H1 (cell line): Measurements from ENCODE around the gene RNF144A. TPM values are rescaled to one million over a fixed set of nuclear protein-coding genes. Genes with fewer than 3 reads are reported as not detected.

Source experiments
- CTCF ChIA-PET: fragments of 300-600 bp; sonication (Branson Sonifier 250); formaldehyde crosslinking; loops from one replicate; lab custom pipeline; 2021; ENCODE audit not compliant: partially characterized antibody; lab: Charles Lee
- POLR2A ChIA-PET: fragments of 300-600 bp; sonication (Branson Sonifier 250); formaldehyde crosslinking; loops from one replicate; lab custom pipeline; 2021; ENCODE audit warnings: inconsistent platforms; ENCODE audit not compliant: partially characterized antibody; lab: Charles Lee
- DNase-seq, 2 experiments: peaks; one replicate each; pipeline versions ENCODE4 v3.0.0 to v3.0.0-alpha.2; 2010 to 2022; ENCODE audit warnings: low spot score in 2 of 2, low read depth in 1 of 2, mixed read lengths in 1 of 2
- FAIRE-seq: peaks from 2 replicates; lab custom pipeline; 2011; peaks lifted over from hg19 to GRCh38; lab: Jason Lieb, UNC
- H2AFZ ChIP-seq: 2 replicates; pipeline ENCODE4 v1.8.1; 2012; ENCODE audit warnings: low read length, inconsistent platforms
- H2AK5ac ChIP-seq: 2 replicates; pipeline ENCODE4 v1.6.1; 2013; ENCODE audit warnings: low read depth, low read length
- H2BK120ac ChIP-seq: replicated peaks from 2 replicates; pipeline ENCODE3; 2013; ENCODE audit warnings: low read depth, low read length, inconsistent platforms
- H2BK12ac ChIP-seq: 2 replicates; pipeline ENCODE4 v1.6.1; 2013; ENCODE audit warnings: low read depth, low read length
- H2BK15ac ChIP-seq: 2 replicates; pipeline ENCODE4 v1.6.1; 2013; ENCODE audit warnings: low read length
- H2BK20ac ChIP-seq: 2 replicates; pipeline ENCODE4 v1.6.1; 2013; ENCODE audit warnings: low read length
- H2BK5ac ChIP-seq: 2 replicates; pipeline ENCODE4 v1.6.1; 2013; ENCODE audit warnings: low read depth, low read length
- H3K14ac ChIP-seq: 2 replicates; pipeline ENCODE4 v1.6.1; 2013; ENCODE audit warnings: inconsistent platforms; ENCODE audit not compliant: insufficient read length
- H3K18ac ChIP-seq: 2 replicates; pipeline ENCODE4 v1.6.1; 2013; ENCODE audit warnings: low read length; ENCODE audit errors: extremely low read depth
- H3K23ac ChIP-seq: 2 replicates; pipeline ENCODE4 v1.6.1; 2013; ENCODE audit warnings: inconsistent platforms; ENCODE audit not compliant: insufficient read length
- H3K23me2 ChIP-seq: 2 replicates; pipeline ENCODE4 v1.6.1; 2013; ENCODE audit warnings: low read depth, low read length
- H3K27ac ChIP-seq: 2 replicates; pipeline ENCODE4 v1.6.1; 2011; ENCODE audit warnings: low read depth, low read length, inconsistent platforms
- H3K27me3 ChIP-seq, 4 experiments: replicated peaks in 1 of 4; 1 replicate in 1 of 4; 2 replicates in 3 of 4; pipeline versions ENCODE4 v1.6.1 to v1.8.1; 2011 to 2013; ENCODE audit warnings: low read length in 3 of 4, mild to moderate bottlenecking in 3 of 4, inconsistent platforms in 2 of 4, mixed read lengths in 2 of 4, moderate library complexity in 1 of 4; ENCODE audit not compliant: control insufficient read depth in 3 of 4, insufficient read depth in 3 of 4; ENCODE audit errors: extremely low read depth in 1 of 4
- H3K36me3 ChIP-seq, 4 experiments: 2 replicates each; pipeline versions ENCODE4 v1.6.1 to v1.8.1; 2011 to 2013; ENCODE audit warnings: mild to moderate bottlenecking in 4 of 4, low read length in 3 of 4, moderate library complexity in 2 of 4, control low read depth in 1 of 4, inconsistent platforms in 1 of 4; ENCODE audit not compliant: insufficient read depth in 4 of 4, control insufficient read depth in 2 of 4
- H3K4ac ChIP-seq: replicated peaks from 2 replicates; pipeline ENCODE3; 2013; ENCODE audit warnings: low read length, low read depth, mixed read lengths, inconsistent platforms; ENCODE audit not compliant: insufficient read length
- H3K4me1 ChIP-seq, 4 experiments: replicated peaks in 1 of 4; 1 replicate in 1 of 4; 2 replicates in 3 of 4; pipeline versions ENCODE4 v1.6.1 to v1.8.1; 2011 to 2013; ENCODE audit warnings: low read length in 3 of 4, inconsistent platforms in 2 of 4, mixed read lengths in 1 of 4; ENCODE audit not compliant: insufficient read depth in 4 of 4, control insufficient read depth in 3 of 4
- H3K4me2 ChIP-seq, 2 experiments: 2 replicates each; pipeline versions ENCODE4 v1.6.1 to v1.8.1; 2011 to 2013; ENCODE audit warnings: low read depth in 2 of 2, low read length in 2 of 2, control low read depth in 1 of 2, inconsistent platforms in 1 of 2, mild to moderate bottlenecking in 1 of 2; ENCODE audit not compliant: insufficient read depth in 1 of 2
- H3K4me3 ChIP-seq, 4 experiments: fragments of 200-600, 300-600 bp in 1 of 4; sonication (generic), shearing (Covaris generic), sonication (Bioruptor Twin) in 1 of 4; 2 replicates each; pipeline versions ENCODE4 v1.5.1 to v1.8.1; 2011 to 2016; ENCODE audit warnings: low read length in 4 of 4, low read depth in 3 of 4, control low read depth in 2 of 4, inconsistent platforms in 2 of 4, mild to moderate bottlenecking in 2 of 4, mixed read lengths in 1 of 4, moderate library complexity in 1 of 4; ENCODE audit not compliant: insufficient read depth in 2 of 4; ENCODE audit errors: extremely low read depth in 1 of 4
- H3K56ac ChIP-seq: replicated peaks from 2 replicates; pipeline ENCODE3; 2013; ENCODE audit warnings: low read depth, mild to moderate bottlenecking, mixed read lengths, low read length, inconsistent platforms; ENCODE audit not compliant: insufficient read length
- H3K79me1 ChIP-seq: 2 replicates; pipeline ENCODE4 v1.6.1; 2013; ENCODE audit warnings: low read depth, low read length, control low read depth
- H3K79me2 ChIP-seq, 2 experiments: 2 replicates each; pipeline versions ENCODE4 v1.6.1 to v1.8.1; 2012 to 2013; ENCODE audit warnings: low read length in 2 of 2, mild to moderate bottlenecking in 2 of 2, inconsistent platforms in 1 of 2; ENCODE audit not compliant: insufficient read depth in 2 of 2, control insufficient read depth in 1 of 2
- H3K9ac ChIP-seq, 4 experiments: replicated peaks in 1 of 4; 1 replicate in 1 of 4; 2 replicates in 3 of 4; pipeline versions ENCODE4 v1.6.1 to v1.8.1; 2011 to 2013; ENCODE audit warnings: low read depth in 3 of 4, low read length in 3 of 4, control low read depth in 2 of 4, mild to moderate bottlenecking in 2 of 4, moderate library complexity in 2 of 4, inconsistent platforms in 1 of 4; ENCODE audit errors: extremely low read depth in 1 of 4
- H3K9me3 ChIP-seq, 2 experiments: 2 replicates each; pipeline versions ENCODE4 v1.6.1 to v1.8.1; 2012 to 2013; ENCODE audit warnings: mild to moderate bottlenecking in 2 of 2, moderate library complexity in 2 of 2, control low read depth in 1 of 2, inconsistent platforms in 1 of 2, low read depth in 1 of 2, low read length in 1 of 2, mixed read lengths in 1 of 2; ENCODE audit not compliant: insufficient read depth in 2 of 2
- H4K20me1 ChIP-seq, 2 experiments: replicated peaks in 1 of 2; 2 replicates each; pipeline versions ENCODE3 to v1.8.1; 2011 to 2013; ENCODE audit warnings: inconsistent platforms in 2 of 2, low read length in 2 of 2, mild to moderate bottlenecking in 1 of 2; ENCODE audit not compliant: insufficient read depth in 2 of 2, control insufficient read depth in 1 of 2
- H4K5ac ChIP-seq: 2 replicates; pipeline ENCODE4 v1.6.1; 2013; ENCODE audit warnings: low read length, low read depth, mixed read lengths, inconsistent platforms; ENCODE audit not compliant: insufficient read length
- H4K8ac ChIP-seq: 2 replicates; pipeline ENCODE4 v1.8.0; 2013; ENCODE audit warnings: mild to moderate bottlenecking, moderate library complexity, low read length, inconsistent platforms; ENCODE audit not compliant: insufficient read depth; ENCODE audit errors: extremely low read depth
- H4K91ac ChIP-seq: replicated peaks from 2 replicates; pipeline ENCODE3; 2013; ENCODE audit warnings: low read length, mixed read lengths, inconsistent platforms; ENCODE audit not compliant: insufficient read length
- CREB1 ChIP-seq: IDR thresholded peaks from 2 replicates; pipeline ENCODE4 v1.6.1; 2012; ENCODE audit warnings: inconsistent platforms
- EP300 ChIP-seq, 2 experiments: IDR thresholded peaks; 1 replicate in 1 of 2; 2 replicates in 1 of 2; pipeline ENCODE4 v1.6.1; 2011 to 2012; ENCODE audit warnings: low read depth in 2 of 2, low read length in 2 of 2, mild to moderate bottlenecking in 2 of 2, borderline replicate concordance in 1 of 2, inconsistent platforms in 1 of 2, moderate library complexity in 1 of 2
- HDAC2 ChIP-seq, 2 experiments: fragments of 300-600 bp in 1 of 2; sonication (generic) in 1 of 2; IDR thresholded peaks; 2 replicates each; pipeline ENCODE4 v1.6.1; 2011 to 2012; ENCODE audit warnings: low read depth in 2 of 2, low read length in 2 of 2, mild to moderate bottlenecking in 2 of 2, moderate library complexity in 2 of 2, borderline replicate concordance in 1 of 2, inconsistent platforms in 1 of 2
- HDAC6 ChIP-seq: IDR thresholded peaks from one replicate; pipeline ENCODE4 v1.7.1; 2012; ENCODE audit warnings: low read depth, mild to moderate bottlenecking, inconsistent platforms, low read length, moderate library complexity
- KDM5A ChIP-seq: fragments of 200-600 bp; IDR thresholded peaks from 2 replicates; pipeline ENCODE4 v1.7.1; 2012; ENCODE audit warnings: mild to moderate bottlenecking, low read length, inconsistent platforms, mixed read lengths
- TAF1 ChIP-seq: IDR thresholded peaks from 2 replicates; pipeline ENCODE4 v1.6.1; 2011; ENCODE audit warnings: mild to moderate bottlenecking, low read depth, low read length
- TCF12 ChIP-seq: IDR thresholded peaks from 2 replicates; pipeline ENCODE4 v1.6.1; 2011; ENCODE audit warnings: low read depth, mild to moderate bottlenecking, low read length
- TEAD4 ChIP-seq: IDR thresholded peaks from 2 replicates; pipeline ENCODE4 v1.6.1; 2012; ENCODE audit warnings: low read depth, low read length, inconsistent platforms, mixed read lengths
- WGBS, 2 experiments: shearing (Covaris generic) in 1 of 2; methylation state at CpG; one replicate each; pipeline versions ENCODE4 v1.1.6 to v1.1.7; 2013 to 2015; ENCODE audit warnings: low lambda C conversion rate in 2 of 2, mixed read lengths in 2 of 2, inconsistent platforms in 1 of 2, low coverage in 1 of 2, missing lambda C conversion rate in 1 of 2; ENCODE audit not compliant: insufficient replicate concordance in 2 of 2, insufficient coverage in 1 of 2, insufficient read length in 1 of 2; ENCODE audit errors: extremely low coverage in 1 of 2, missing lambda C conversion rate in 1 of 2; 5-methylcytosine and 5-hydroxymethylcytosine counted together
- polyA plus RNA-seq, 7 experiments: library from polyadenylated mRNA; depleted of rRNA in 3 of 7; stranded (reverse) in 5 of 7; unstranded in 2 of 7; fragments of >200 nt in 5 of 7; fragments of 200-250 nt in 2 of 7; gene quantifications; 1 replicate in 5 of 7; 2 replicates in 1 of 7; 4 replicates in 1 of 7; pipeline versions ENCODE4 v1.2.1 to v1.2.3, GENCODE V29; 2011 to 2013; ENCODE audit warnings: missing spikeins in 2 of 7, mixed read lengths in 2 of 7
- total RNA-seq: library from RNA; stranded (reverse); fragmentation: NEBNext Ultra II Directional; extraction: Animal tissue kit (Norgen Biotek cat#: 25700); gene quantifications from 2 replicates; pipeline ENCODE4 v1.2.1, GENCODE V29; 2021

The RNF144A gene
- total and polyA plus RNA-seq, 2 of the 8 experiments (the other 6 are each of a cell fraction or from before 2014, with no cell fraction given), result 14.0 to 15.0 TPM

DNA sequence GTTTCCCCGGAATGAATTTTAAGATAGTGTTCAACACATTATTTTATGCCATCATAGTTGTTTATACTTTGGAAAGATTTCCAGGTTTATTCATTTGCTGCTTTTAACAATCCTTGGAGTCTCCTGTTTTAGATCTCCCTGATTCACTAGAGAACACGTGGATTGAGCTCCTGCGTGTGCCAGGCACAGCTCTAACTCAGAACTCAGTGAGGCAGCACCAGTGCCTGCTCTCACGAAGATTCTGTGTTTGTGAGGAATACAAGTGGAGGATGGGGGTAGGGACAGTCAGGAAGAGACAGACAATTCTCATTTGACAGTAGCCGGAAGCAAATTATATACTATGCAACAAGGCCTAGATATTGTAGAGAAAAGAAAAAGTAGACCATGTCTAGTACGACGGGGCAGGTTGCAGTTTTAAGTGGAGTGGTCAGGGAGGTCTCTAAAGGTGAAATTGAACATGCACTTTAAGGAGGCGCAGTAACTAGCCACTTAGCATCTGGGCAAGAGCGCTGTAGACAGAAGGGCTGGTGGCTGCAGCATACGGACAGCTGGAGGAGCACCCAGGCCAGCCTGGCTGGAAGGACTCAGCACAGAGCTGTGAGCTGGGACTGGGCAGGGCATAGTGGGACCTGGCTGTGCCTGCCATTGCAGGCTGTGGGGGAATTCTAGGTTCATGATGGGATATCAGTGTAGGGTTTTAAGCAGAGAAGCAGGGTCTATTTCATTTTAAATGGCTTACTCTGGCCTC lies 24.3 kb downstream of the RNF144A start:
- no peak overlapping the region for H3K4ac ChIP-seq
- H4K20me1 ChIP-seq, result peaks cover 3 to 7% of the 10 kb centered on the region in 2 experiments
- H2AK5ac ChIP-seq, result 0 out of 2 replicates have a peak overlapping the region, but pooled peaks have one; percentile 29
- H2BK15ac ChIP-seq, result no peak overlapping the region
- no peaks in the 10 kb centered on the region for H3K27me3 ChIP-seq
- H2AFZ ChIP-seq, result no peak overlapping the region
- no peak for FAIRE-seq
- H3K14ac ChIP-seq, result no peak overlapping the region
- no peaks in the 10 kb centered on the region for H3K23me2 ChIP-seq
- H3K79me2 ChIP-seq, result peaks cover 0 to 12% of the 10 kb centered on the region in 2 experiments; a peak in 2 of 4 replicates
- H3K9ac ChIP-seq, result no peak overlapping the region
- no peak overlapping the region for H2BK12ac ChIP-seq
- H3K18ac ChIP-seq, result no peak overlapping the region
- no peak overlapping the region for H2BK20ac ChIP-seq
- no peak overlapping the region for H4K91ac ChIP-seq
- H4K5ac ChIP-seq, result no peak overlapping the region
- H3K23ac ChIP-seq, result no peak overlapping the region
- WGBS, 2 experiments, result 92% methylated on average over 10 of the region's 10 CpGs; no CpG with 5 or more reads in 1 of the 2 experiments
- peak overlapping the region; percentile 82 for H2BK120ac ChIP-seq
- H3K4me3 ChIP-seq, result no peak overlapping the region
- H3K79me1 ChIP-seq, result peaks cover 4% of the 10 kb centered on the region; the same call in 1 of the 2 replicates
- no peak overlapping the region for H3K56ac ChIP-seq
- CTCF ChIA-PET, result interaction anchor here (0.9 kb wide), 1 partner anchor 73 kb away, joined by 3 read pairs; no protein-coding TSS in a partner anchor
- no peak overlapping the region for H3K4me2 ChIP-seq
- no peak overlapping the region for H4K8ac ChIP-seq
- peaks cover 0 to 11% (median 4%) of the 10 kb centered on the region in 4 experiments; a peak in 5 of 7 replicates for H3K4me1 ChIP-seq
- POLR2A ChIA-PET, result interaction anchor here (1.3 kb wide), 1 partner anchor 12 kb away, joined by 4 read pairs; no protein-coding TSS in a partner anchor
- no peaks in the 10 kb centered on the region; a peak in 1 of 8 replicates for H3K36me3 ChIP-seq
- no peaks in the 10 kb centered on the region for H3K9me3 ChIP-seq
- DNase-seq, result no peak
- H2BK5ac ChIP-seq, result no peak overlapping the region
- H3K27ac ChIP-seq, result no peak overlapping the region
- no peak for TF ChIP-seq TEAD4
- no peak for TF ChIP-seq HDAC6
- TF ChIP-seq HDAC2 (IDR thresholded peaks at IDR 0.05; ENCODE audit: borderline replicate concordance in 1 of 2, low read depth in 2 of 2, low read length in 2 of 2), result no peak
- no peak for TF ChIP-seq EP300 (IDR thresholded peaks at IDR 0.05; ENCODE audit: borderline replicate concordance in 1 of 2, low read depth in 2 of 2, low read length in 2 of 2)
- no peak for TF ChIP-seq KDM5A
- TF ChIP-seq CREB1, result no peak
- no peak for TF ChIP-seq TCF12
- no peak for TF ChIP-seq TAF1
